Measurements from ENCODE around the gene CPEB2.

Gene CPEB2

GRCh38 chr4:14985161-14985560 lies 17.1 kb upstream of the CPEB2 start:
- no peak for TF ChIP-seq CTCF (IDR thresholded peaks at IDR 0.05; ENCODE audit: low read depth, low read length)
- H3K4me3 ChIP-seq (ENCODE audit: low read depth, low read length) = no peak overlapping the region

GRCh38 chr4:14985843-14986242 lies 16.4 kb upstream of the CPEB2 start:
- H3K4me3 ChIP-seq (ENCODE audit: low read depth, low read length) = no peak overlapping the region
- TF ChIP-seq CTCF (IDR thresholded peaks at IDR 0.05; ENCODE audit: low read depth, low read length) = no peak

- TF ChIP-seq CTCF (IDR thresholded peaks at IDR 0.05; ENCODE audit: low read depth, low read length) = no peak
- H3K4me3 ChIP-seq (ENCODE audit: low read depth, low read length) = no peak overlapping the region
These were observed 15.2 kb upstream of the CPEB2 start for GRCh38 chr4:14987054-14987453.

GRCh38 chr4:14990484-14990883 lies 11.8 kb upstream of the CPEB2 start:
- no peak overlapping the region for H3K4me3 ChIP-seq (ENCODE audit: low read depth, low read length)
- TF ChIP-seq CTCF (IDR thresholded peaks at IDR 0.05; ENCODE audit: low read depth, low read length) = no peak

GRCh38 chr4:14994242-14994641 lies 8.0 kb upstream of the CPEB2 start:
- TF ChIP-seq CTCF (IDR thresholded peaks at IDR 0.05; ENCODE audit: low read depth, low read length) = no peak

GRCh38 chr4:15001248-15001868 lies 923 bp upstream of the CPEB2 start:
- peak overlapping the region; percentile 89 for H3K4me3 ChIP-seq (ENCODE audit: low read depth, low read length)
- no peak for TF ChIP-seq CTCF (IDR thresholded peaks at IDR 0.05; ENCODE audit: low read depth, low read length)

More at GRCh38 chr4:14994242-14994641, 8.0 kb upstream of the CPEB2 start:
- H3K4me3 ChIP-seq (ENCODE audit: low read depth, low read length) = no peak overlapping the region

GRCh38 chr4:15002659-15003400 lies 549 bp downstream of the CPEB2 start:
- H3K4me3 ChIP-seq (ENCODE audit: low read depth, low read length) = peak overlapping the region; percentile 89
- TF ChIP-seq CTCF (IDR thresholded peaks at IDR 0.05; ENCODE audit: low read depth, low read length) = no peak
